ENCODE measurements around the gene CAMK2A. TPM values are rescaled to one million over a fixed set of nuclear protein-coding genes. Genes with fewer than 3 reads are reported as not detected.
A peak's percentile ranks its signal among the peaks of the same experiment; 100 is the strongest.

CAMK2A gene
- total and polyA plus RNA-seq, 2 of the 4 experiments (the other 2 are of a cell fraction) = 0.18 to 0.19 TPM

DNA sequence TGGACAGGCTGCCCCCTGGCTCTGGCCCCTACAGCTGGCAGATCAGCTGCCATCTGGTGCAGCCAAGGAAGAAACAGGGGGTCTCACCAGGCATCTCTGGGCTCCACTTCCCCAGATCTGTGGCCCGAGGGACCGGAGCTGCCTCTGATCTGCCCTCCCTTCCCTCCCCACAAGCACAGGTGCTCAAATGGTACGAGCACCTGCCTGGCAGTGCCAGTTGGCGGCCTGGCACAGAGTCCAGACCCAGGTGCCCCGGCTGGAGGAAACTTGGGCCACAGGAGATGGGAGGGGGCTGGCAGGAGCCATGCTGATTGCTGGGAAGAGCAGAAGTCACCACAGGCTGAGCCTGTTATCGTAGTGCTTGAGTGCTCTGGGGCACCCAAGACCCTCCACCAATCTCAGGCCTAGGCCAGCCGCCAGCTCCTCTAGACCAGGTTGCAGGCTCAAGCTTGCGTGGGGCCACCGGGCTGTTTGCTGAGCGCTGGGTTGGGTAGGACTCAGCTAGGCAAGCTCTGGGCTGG, 5.0 kb upstream of the CAMK2A start (continued):
- TF ChIP-seq NFE2L2 (IDR thresholded peaks at IDR 0.05; ENCODE audit: low read depth, low read length) = no peak
- no peak for TF ChIP-seq FOS (IDR thresholded peaks at IDR 0.05; ENCODE audit: low read depth, low read length)

DNA sequence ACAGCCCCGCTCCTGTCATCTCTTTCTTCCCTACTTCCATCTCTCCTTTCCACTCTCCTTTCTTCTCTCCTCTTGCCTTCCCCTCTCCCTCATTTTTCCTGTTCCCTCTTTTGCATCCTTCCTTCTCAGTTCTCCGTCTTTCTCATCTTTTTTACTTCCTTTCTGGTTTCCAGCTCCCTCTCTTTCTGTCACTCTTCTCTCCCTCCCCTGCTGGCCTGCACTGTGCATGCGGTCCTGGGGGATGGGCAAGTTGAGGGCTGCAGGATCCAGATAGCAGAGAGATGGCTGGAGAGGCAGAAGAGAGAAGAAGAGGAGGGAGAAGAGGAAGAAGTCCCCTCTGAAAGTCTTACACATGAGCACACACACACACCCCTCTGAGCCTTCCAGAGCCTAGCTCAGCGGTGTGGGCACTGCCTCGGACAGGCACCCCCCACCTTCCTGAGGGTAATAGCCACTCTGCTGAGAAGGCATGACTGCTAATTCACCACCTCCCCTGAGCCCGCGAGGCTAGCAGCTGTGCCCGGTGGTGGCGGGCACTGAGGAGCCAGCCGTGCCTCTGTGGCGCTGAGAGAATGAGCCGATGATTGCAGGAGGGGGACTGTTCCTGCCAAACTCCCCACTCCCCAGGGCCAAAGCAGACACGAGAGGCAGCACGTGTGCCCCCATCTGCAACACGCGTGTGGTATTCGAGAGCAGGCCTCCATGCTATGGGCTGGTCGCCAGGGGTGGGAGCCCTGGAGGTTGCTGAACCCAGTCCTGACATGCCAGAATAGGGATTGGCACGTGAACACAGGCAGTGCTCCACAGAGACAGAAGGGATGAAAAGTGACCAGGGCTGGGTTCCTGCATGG, 3.7 kb upstream of the CAMK2A start:
- Histone ChIP-seq H2BK20ac (ENCODE audit: low read depth, low read length) (no peak overlapping the region), H3K4ac (ENCODE audit: low read depth, low read length) (no peak overlapping the region; the same call in 1 of the 2 replicates), H2AFZ (replicated peaks; ENCODE audit: low read length, poor library complexity) (peak overlapping the region; percentile 14), H2BK15ac (ENCODE audit: low read depth, low read length) (no peak overlapping the region), H2BK5ac (ENCODE audit: low read depth, low read length, poor library complexity, severe bottlenecking) (no peak overlapping the region), H3K4me2 (ENCODE audit: low read depth, low read length) (no peak overlapping the region), H3K56ac (ENCODE audit: extremely low read depth, insufficient read depth, low read length) (no peak overlapping the region), H3K27me3 (ENCODE audit: control insufficient read depth, insufficient read depth, low read length) (no peaks in the 10 kb centered on the region), H3K18ac (ENCODE audit: low read depth, low read length) (no peak overlapping the region), H3K9ac (ENCODE audit: low read depth, low read length) (no peak overlapping the region), H3K4me3 (ENCODE audit: insufficient read depth, low read depth, low read length) (no peak overlapping the region), H3K9me3 (ENCODE audit: control insufficient read depth, insufficient read depth, low read length) (no peaks in the 10 kb centered on the region), H4K8ac (ENCODE audit: low read depth in 2 of 2, low read length in 2 of 2) (no peak overlapping the region), H4K20me1 (ENCODE audit: insufficient read depth, low read length) (no peaks in the 10 kb centered on the region), H3K14ac (replicated peaks; ENCODE audit: low read depth, low read length) (no peak overlapping the region), H2AK9ac (replicated peaks; ENCODE audit: low read depth, low read length, poor library complexity) (no peak overlapping the region), H4K91ac (ENCODE audit: insufficient read depth, low read depth, low read length) (no peak overlapping the region; the same call in 1 of the 2 replicates), H3K4me1 (ENCODE audit: control insufficient read depth, insufficient read depth, low read length) (peaks cover 13% of the 10 kb centered on the region), H3K79me1 (ENCODE audit: low read depth in 1 of 2, low read length in 2 of 2) (peaks cover 7 to 22% of the 10 kb centered on the region in 2 experiments; a peak in 3 of 4 replicates), H3K9me1 (ENCODE audit: insufficient read depth, low read length) (peaks cover 15% of the 10 kb centered on the region), H4K5ac (ENCODE audit: low read depth, low read length) (no peak overlapping the region), H3K27ac (ENCODE audit: insufficient read depth, low read length) (no peak overlapping the region), H2BK120ac (ENCODE audit: low read depth, low read length) (no peak overlapping the region), H3K36me3 (ENCODE audit: control insufficient read depth, insufficient read depth, low read length) (peaks cover 12% of the 10 kb centered on the region; the same call in 1 of the 2 replicates), H2AK5ac (ENCODE audit: low read depth, low read length) (peak overlapping the region; percentile 51; the same call in 1 of the 2 replicates), H3K23ac (ENCODE audit: low read depth, low read length) (no peak overlapping the region)
- CTCF ChIA-PET = interaction anchor here (0.6 kb wide), 2 partner anchors 117 to 163 kb away, joined by 3 read pairs; no protein-coding TSS in a partner anchor
- in situ Hi-C loops (cut with MboI; ENCODE audit: low sequenced_read_pairs) (no loop called here), intact Hi-C loops (cut with micrococcal nuclease) (no loop called here), dilution Hi-C loops (cut with HindIII; ENCODE audit: low sequenced_read_pairs, unreplicated experiment) (no loop called here)
- WGBS, 2 experiments (ENCODE audit: extremely low coverage in 2 of 2, insufficient read length in 1 of 2) = 84% methylated on average over 5 of the region's 19 CpGs; no CpG with 5 or more reads in 1 of the 2 experiments
- BruUV-seq (replicated peaks) = no TSS peak
- POLR2A ChIA-PET (ENCODE audit: unreplicated experiment) = no interaction called here
- ATAC-seq (ENCODE audit: low read depth) = no peak
- no peak for DNase-seq
- TF ChIP-seq CEBPB (IDR thresholded peaks at IDR 0.05; ENCODE audit: low read depth, low read length) (no peak), MAZ (IDR thresholded peaks at IDR 0.05; ENCODE audit: borderline replicate concordance, low read depth, low read length) (no peak), RAD21 (IDR thresholded peaks at IDR 0.05; ENCODE audit: low read length) (no peak), MAFK (IDR thresholded peaks at IDR 0.05; ENCODE audit: low read depth, low read length) (no peak), RFX5 (IDR thresholded peaks at IDR 0.05; ENCODE audit: low read depth, low read length) (no peak), MXI1 (IDR thresholded peaks at IDR 0.05; ENCODE audit: borderline replicate concordance, low read depth, low read length) (no peak), SMC3 (IDR thresholded peaks at IDR 0.05; ENCODE audit: low read depth, low read length) (no peak), CHD1 (IDR thresholded peaks at IDR 0.05; ENCODE audit: low read depth, low read length) (no peak), NFE2L2 (IDR thresholded peaks at IDR 0.05; ENCODE audit: low read depth, low read length) (no peak), FOS (IDR thresholded peaks at IDR 0.05; ENCODE audit: low read depth, low read length) (no peak), BHLHE40 (IDR thresholded peaks at IDR 0.05; ENCODE audit: low read depth, low read length) (no peak)
- TF ChIP-seq, protein P1, sequence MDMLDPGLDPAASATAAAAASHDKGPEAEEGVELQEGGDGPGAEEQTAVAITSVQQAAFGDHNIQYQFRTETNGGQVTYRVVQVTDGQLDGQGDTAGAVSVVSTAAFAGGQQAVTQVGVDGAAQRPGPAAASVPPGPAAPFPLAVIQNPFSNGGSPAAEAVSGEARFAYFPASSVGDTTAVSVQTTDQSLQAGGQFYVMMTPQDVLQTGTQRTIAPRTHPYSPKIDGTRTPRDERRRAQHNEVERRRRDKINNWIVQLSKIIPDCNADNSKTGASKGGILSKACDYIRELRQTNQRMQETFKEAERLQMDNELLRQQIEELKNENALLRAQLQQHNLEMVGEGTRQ (IDR thresholded peaks at IDR 0.05; ENCODE audit: low read depth, low read length) = no peak
- TF ChIP-seq, protein P2, sequence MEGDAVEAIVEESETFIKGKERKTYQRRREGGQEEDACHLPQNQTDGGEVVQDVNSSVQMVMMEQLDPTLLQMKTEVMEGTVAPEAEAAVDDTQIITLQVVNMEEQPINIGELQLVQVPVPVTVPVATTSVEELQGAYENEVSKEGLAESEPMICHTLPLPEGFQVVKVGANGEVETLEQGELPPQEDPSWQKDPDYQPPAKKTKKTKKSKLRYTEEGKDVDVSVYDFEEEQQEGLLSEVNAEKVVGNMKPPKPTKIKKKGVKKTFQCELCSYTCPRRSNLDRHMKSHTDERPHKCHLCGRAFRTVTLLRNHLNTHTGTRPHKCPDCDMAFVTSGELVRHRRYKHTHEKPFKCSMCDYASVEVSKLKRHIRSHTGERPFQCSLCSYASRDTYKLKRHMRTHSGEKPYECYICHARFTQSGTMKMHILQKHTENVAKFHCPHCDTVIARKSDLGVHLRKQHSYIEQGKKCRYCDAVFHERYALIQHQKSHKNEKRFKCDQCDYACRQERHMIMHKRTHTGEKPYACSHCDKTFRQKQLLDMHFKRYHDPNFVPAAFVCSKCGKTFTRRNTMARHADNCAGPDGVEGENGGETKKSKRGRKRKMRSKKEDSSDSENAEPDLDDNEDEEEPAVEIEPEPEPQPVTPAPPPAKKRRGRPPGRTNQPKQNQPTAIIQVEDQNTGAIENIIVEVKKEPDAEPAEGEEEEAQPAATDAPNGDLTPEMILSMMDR (conservative IDR thresholded peaks at IDR 0.05; ENCODE audit: low read depth, low read length) = no peak

All from IMR-90 (cell line).